SJSA1 (cell line): Measurements from ENCODE around the gene SEZ6L. TPM values are rescaled to one million over a fixed set of nuclear protein-coding genes. Genes with fewer than 3 reads are reported as not detected.
A peak's percentile ranks its signal among the peaks of the same experiment; 100 is the strongest.

Source experiments
- DNase-seq, 2 experiments: peaks; one replicate each; pipeline ENCODE4 v3.0.0-alpha.2; 2015 to 2020; ENCODE audit warnings: low spot score in 2 of 2, low read depth in 1 of 2
- H3K27ac ChIP-seq: fragments of 250-450 bp; sonication (Bioruptor Pico); 2 replicates; pipeline ENCODE4 v1.5.1; 2020; ENCODE audit warnings: mild to moderate bottlenecking, moderate library complexity
- H3K27me3 ChIP-seq: fragments of 250-450 bp; sonication (Bioruptor Pico); replicated peaks from 2 replicates; pipeline ENCODE4 v1.5.1; 2020; ENCODE audit warnings: mild to moderate bottlenecking, moderate library complexity
- H3K36me3 ChIP-seq: fragments of 250-450 bp; sonication (Bioruptor Pico); 2 replicates; pipeline ENCODE4 v1.5.1; 2020; ENCODE audit warnings: mild to moderate bottlenecking
- H3K4me1 ChIP-seq: fragments of 250-450 bp; sonication (Bioruptor Pico); replicated peaks from 2 replicates; pipeline ENCODE4 v1.6.1; 2021; ENCODE audit warnings: mild to moderate bottlenecking
- H3K4me3 ChIP-seq: fragments of 250-450 bp; sonication (Bioruptor Pico); 2 replicates; pipeline ENCODE4 v1.5.1; 2020; ENCODE audit warnings: mild to moderate bottlenecking
- H3K9me3 ChIP-seq: fragments of 250-450 bp; sonication (Bioruptor Pico); replicated peaks from 2 replicates; pipeline ENCODE4 v1.5.1; 2020; ENCODE audit warnings: mild to moderate bottlenecking
- total RNA-seq: library from RNA; depleted of rRNA; stranded (reverse); fragments of >200 nt; shearing (Covaris generic); gene quantifications from 2 replicates; pipeline ENCODE4 v1.2.3, GENCODE V29; 2014

Gene SEZ6L
- total RNA-seq, 1 experiment from 2014 or later = not detected

DNA sequence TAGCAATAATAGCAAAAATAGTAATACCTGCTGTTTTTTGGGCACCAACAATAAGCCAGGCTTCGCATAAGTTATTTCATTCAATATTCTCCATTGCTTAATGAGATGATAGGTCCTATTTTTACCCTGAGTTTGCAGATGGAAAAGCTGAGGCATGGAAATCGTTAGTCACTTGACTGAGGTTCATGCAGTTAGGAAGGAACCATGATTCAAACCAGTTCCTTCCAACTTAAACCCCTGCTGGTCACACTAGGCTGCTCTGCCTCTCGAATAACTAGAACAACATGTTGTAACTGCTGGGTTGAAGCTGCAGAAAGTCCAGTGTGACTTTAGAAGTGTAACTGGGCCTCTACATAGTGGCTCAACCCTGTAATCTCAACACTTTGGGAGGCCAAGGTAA, 69.3 kb downstream of the SEZ6L start:
- Histone ChIP-seq H3K36me3 (no peaks in the 10 kb centered on the region), H3K27me3 (peaks cover 51% of the 10 kb centered on the region), H3K9me3 (no peaks in the 10 kb centered on the region), H3K27ac (no peak overlapping the region), H3K4me3 (no peak overlapping the region), H3K4me1 (no peaks in the 10 kb centered on the region)
- no peak for DNase-seq

DNA sequence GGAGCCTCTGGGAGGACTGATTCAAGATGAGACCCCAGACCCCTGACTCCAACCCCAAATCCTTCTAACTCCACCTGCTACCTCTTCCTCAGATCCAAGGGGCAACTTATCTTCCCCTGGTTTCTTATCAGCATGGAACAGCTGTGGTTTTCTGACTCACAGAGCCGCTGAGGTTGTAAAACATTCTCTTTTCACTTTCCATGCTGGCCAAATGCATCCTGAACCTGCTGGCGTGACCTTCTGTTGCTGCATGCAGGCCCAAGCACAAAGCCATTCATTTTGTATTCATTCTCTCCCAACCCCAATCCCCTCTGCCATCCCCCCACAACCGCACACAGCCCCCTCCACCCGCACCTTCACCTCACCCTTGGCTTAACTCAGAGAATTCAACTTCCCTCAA, 70.3 kb downstream of the SEZ6L start:
- Histone ChIP-seq H3K27me3 (peaks cover 48% of the 10 kb centered on the region), H3K4me3 (no peak overlapping the region), H3K36me3 (no peaks in the 10 kb centered on the region), H3K4me1 (no peaks in the 10 kb centered on the region), H3K27ac (no peak overlapping the region), H3K9me3 (no peaks in the 10 kb centered on the region)
- no peak for DNase-seq

DNA sequence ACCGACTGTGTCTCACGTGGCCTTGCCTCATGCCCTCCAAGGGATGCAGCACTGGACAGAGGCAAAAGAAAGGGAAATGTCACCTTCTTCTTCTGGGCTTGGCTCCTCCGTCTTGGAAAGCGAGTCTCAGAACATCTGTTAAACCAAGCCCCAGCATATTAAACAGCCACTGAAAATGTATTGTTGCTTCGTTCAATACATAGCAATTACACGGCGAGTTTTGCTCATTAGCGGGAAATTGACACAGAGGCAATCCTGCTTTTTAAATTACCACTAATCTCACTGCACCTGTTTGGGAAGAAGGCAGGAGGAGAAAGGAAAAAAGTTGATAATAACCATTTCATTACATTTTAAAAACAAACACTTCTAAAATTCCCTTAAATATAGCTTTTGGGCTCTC, 72.1 kb downstream of the SEZ6L start:
- no peaks in the 10 kb centered on the region for H3K36me3 ChIP-seq
- H3K27me3 ChIP-seq = peaks cover 47% of the 10 kb centered on the region
- no peak for DNase-seq
- H3K4me1 ChIP-seq = no peaks in the 10 kb centered on the region
- H3K4me3 ChIP-seq = no peak overlapping the region
- no peaks in the 10 kb centered on the region for H3K9me3 ChIP-seq
- H3K27ac ChIP-seq = no peak overlapping the region

DNA sequence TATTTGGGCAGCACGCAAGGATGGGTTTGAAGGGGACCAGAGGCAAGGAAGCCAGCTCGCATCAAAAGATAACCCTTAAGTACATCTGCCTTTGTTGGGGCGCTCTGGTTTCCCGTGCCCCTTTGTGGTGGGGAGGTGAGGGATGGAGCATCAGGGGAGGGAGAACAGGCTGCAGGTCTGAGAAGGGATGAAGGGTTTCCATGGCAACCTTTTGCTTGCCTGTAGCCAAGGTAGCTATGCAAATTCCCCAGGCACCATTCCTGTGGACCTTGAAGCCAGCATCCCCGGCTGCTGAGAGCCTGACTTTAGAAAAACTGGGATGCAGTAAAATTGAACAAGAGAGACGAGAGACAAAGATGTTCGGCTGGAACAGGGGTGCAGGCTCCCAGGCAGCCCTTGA, 75.7 kb downstream of the SEZ6L start:
- DNase-seq = no peak
- no peak overlapping the region for H3K4me3 ChIP-seq
- H3K27ac ChIP-seq = no peak overlapping the region
- no peaks in the 10 kb centered on the region for H3K4me1 ChIP-seq
- no peaks in the 10 kb centered on the region for H3K9me3 ChIP-seq
- H3K27me3 ChIP-seq = peaks cover 25% of the 10 kb centered on the region
- H3K36me3 ChIP-seq = no peaks in the 10 kb centered on the region

GRCh38 chr22:26246552-26246951, 77.3 kb downstream of the SEZ6L start:
- H3K9me3 ChIP-seq = no peaks in the 10 kb centered on the region
- H3K27ac ChIP-seq = no peak overlapping the region
- peaks cover 25% of the 10 kb centered on the region for H3K27me3 ChIP-seq
- H3K4me3 ChIP-seq = no peak overlapping the region
- H3K4me1 ChIP-seq = no peaks in the 10 kb centered on the region
- no peaks in the 10 kb centered on the region for H3K36me3 ChIP-seq
- no peak for DNase-seq

- Histone ChIP-seq H3K36me3 (no peaks in the 10 kb centered on the region), H3K27me3 (peaks cover 8% of the 10 kb centered on the region), H3K4me3 (no peak overlapping the region), H3K27ac (no peak overlapping the region), H3K4me1 (no peaks in the 10 kb centered on the region), H3K9me3 (0 out of 2 replicates have a peak, but pooled peaks cover 4% of the 10 kb centered on the region)
- DNase-seq = no peak
Measured at GRCh38 chr22:26251869-26252268, 82.6 kb downstream of the SEZ6L start.

DNA sequence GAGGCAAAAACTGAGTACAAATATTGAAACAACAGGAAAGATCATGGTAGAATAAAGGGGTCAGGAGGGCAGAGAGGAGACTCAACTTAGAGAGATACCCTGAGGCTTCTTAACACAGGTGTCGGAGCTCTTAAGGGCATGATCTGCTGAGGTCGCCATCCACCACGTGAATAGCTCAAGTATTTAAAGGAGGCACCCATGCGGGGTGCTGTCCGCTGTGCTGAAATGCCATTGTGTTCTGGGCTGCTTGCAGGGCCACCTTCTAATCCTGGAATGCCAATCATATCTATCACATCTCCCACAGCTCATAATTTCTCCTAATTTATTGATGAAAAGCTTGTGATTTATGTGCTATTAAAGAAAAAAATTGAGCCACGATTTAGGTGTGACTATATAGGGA, 90.2 kb downstream of the SEZ6L start:
- peak in 1 of 2 experiments; percentile 15 for DNase-seq
- Histone ChIP-seq H3K27me3 (peaks cover 6% of the 10 kb centered on the region; the same call in 1 of the 2 replicates), H3K9me3 (no peaks in the 10 kb centered on the region), H3K4me3 (no peak overlapping the region), H3K27ac (no peak overlapping the region), H3K4me1 (no peaks in the 10 kb centered on the region), H3K36me3 (no peaks in the 10 kb centered on the region)

DNA sequence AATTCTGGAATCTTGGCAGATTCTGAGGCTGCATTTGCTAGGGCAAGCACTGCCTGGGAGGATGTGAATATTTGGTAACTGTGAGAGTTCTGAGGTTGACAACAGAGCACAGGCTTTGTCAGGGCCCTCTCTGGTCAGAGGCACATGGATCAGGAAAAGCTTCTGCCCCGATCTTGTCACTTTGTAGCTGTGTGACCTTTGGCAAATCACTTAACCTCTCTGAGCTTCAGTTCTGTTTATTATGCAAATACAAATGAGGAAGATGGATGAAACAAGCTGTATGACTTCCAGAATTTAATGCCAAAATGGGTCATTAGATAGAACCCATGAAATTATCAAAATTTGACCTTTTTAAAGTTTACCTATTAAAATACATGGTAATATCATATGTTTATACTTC, 94.9 kb downstream of the SEZ6L start:
- H3K9me3 ChIP-seq = no peaks in the 10 kb centered on the region
- H3K4me1 ChIP-seq = no peaks in the 10 kb centered on the region
- DNase-seq = no peak
- H3K4me3 ChIP-seq = no peak overlapping the region
- peaks cover 25% of the 10 kb centered on the region for H3K27me3 ChIP-seq
- no peaks in the 10 kb centered on the region for H3K36me3 ChIP-seq
- no peak overlapping the region for H3K27ac ChIP-seq

- no peak for DNase-seq
- H3K27ac ChIP-seq = no peak overlapping the region
- H3K9me3 ChIP-seq = no peaks in the 10 kb centered on the region
- H3K4me3 ChIP-seq = no peak overlapping the region
- H3K4me1 ChIP-seq = no peaks in the 10 kb centered on the region
- peaks cover 24% of the 10 kb centered on the region for H3K27me3 ChIP-seq
- H3K36me3 ChIP-seq = no peaks in the 10 kb centered on the region
Measured at GRCh38 chr22:26265281-26265680, 96.0 kb downstream of the SEZ6L start.

DNA sequence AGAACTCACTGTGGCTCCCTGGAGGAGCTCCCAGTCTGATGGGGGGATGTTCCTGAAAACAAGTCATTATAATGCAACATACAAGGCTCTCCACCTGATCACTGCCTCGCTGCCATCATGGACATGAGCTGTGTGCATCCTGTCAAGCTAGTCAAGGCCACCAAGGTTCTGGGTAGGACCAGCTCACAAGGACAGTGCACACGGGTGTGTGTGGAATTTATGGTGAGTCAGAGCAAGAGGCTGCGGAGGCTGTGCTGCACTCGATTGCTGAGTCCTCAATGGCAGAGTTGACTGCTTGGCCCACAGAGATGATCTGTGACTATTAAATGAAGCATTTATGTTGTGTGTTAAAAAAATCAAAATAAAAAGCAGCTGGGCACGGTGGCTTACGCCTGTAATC, 96.6 kb downstream of the SEZ6L start:
- Histone ChIP-seq H3K36me3 (no peaks in the 10 kb centered on the region), H3K9me3 (no peaks in the 10 kb centered on the region), H3K27ac (no peak overlapping the region), H3K27me3 (peaks cover 24% of the 10 kb centered on the region), H3K4me1 (no peaks in the 10 kb centered on the region), H3K4me3 (no peak overlapping the region)
- no peak for DNase-seq

GRCh38 chr22:26267856-26268255, 98.6 kb downstream of the SEZ6L start:
- Histone ChIP-seq H3K36me3 (no peaks in the 10 kb centered on the region), H3K27ac (no peak overlapping the region), H3K4me1 (no peaks in the 10 kb centered on the region), H3K27me3 (peaks cover 34% of the 10 kb centered on the region), H3K9me3 (no peaks in the 10 kb centered on the region), H3K4me3 (no peak overlapping the region)
- DNase-seq = no peak

GRCh38 chr22:26269572-26269971, 100.3 kb downstream of the SEZ6L start:
- no peak for DNase-seq
- no peak overlapping the region for H3K27ac ChIP-seq
- H3K27me3 ChIP-seq = peaks cover 45% of the 10 kb centered on the region
- H3K9me3 ChIP-seq = no peaks in the 10 kb centered on the region
- no peak overlapping the region for H3K4me3 ChIP-seq
- H3K36me3 ChIP-seq = no peaks in the 10 kb centered on the region
- H3K4me1 ChIP-seq = no peaks in the 10 kb centered on the region

GRCh38 chr22:26271427-26271826, 102.2 kb downstream of the SEZ6L start:
- no peak for DNase-seq
- Histone ChIP-seq H3K4me1 (no peaks in the 10 kb centered on the region), H3K9me3 (no peaks in the 10 kb centered on the region), H3K4me3 (no peak overlapping the region), H3K36me3 (no peaks in the 10 kb centered on the region), H3K27me3 (peaks cover 48% of the 10 kb centered on the region), H3K27ac (no peak overlapping the region)

DNA sequence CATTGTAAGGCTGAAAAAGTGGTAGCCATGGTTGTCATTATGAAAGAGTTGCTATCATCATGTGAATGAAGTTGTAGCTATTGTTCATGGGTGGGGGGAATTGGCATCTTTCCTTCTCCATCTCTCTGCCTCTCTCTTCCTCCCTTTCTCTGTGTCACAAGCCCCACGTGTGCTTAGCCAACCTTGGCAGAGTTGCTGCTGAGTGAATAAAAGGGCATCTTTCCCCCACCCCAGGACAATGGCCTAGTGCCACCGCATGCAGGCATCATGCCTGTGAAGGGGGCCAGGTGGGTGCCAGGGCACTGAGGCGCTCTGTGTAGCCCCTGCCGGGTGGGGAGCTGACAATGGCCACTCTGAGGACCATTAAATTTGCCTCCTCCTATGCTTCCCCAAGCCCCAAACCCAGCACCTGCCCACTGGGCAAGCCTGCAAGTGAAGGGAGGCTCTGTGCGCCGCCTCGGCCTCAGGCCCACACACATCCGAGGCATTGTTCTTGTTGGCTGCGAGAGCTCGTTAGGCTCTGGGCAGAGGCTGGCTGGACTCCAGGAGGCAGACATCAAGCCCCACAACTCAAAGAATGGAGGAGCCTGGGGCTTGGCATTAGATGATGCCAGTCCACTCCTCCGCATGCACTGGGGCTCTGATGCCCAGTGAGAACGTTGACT, 103.9 kb downstream of the SEZ6L start:
- Histone ChIP-seq H3K27me3 (peaks cover 43% of the 10 kb centered on the region), H3K4me1 (no peaks in the 10 kb centered on the region), H3K4me3 (no peak overlapping the region), H3K9me3 (no peaks in the 10 kb centered on the region), H3K36me3 (no peaks in the 10 kb centered on the region), H3K27ac (no peak overlapping the region)
- DNase-seq = no peak

GRCh38 chr22:26276529-26277160, 107.4 kb downstream of the SEZ6L start:
- no peaks in the 10 kb centered on the region for H3K4me1 ChIP-seq
- no peak overlapping the region for H3K27ac ChIP-seq
- peaks cover 46% of the 10 kb centered on the region for H3K27me3 ChIP-seq
- H3K4me3 ChIP-seq = no peak overlapping the region
- no peaks in the 10 kb centered on the region for H3K9me3 ChIP-seq
- DNase-seq = no peak
- no peaks in the 10 kb centered on the region for H3K36me3 ChIP-seq
